Calu3 (cell line): ENCODE data around the gene MPZ. TPM values are rescaled to one million over a fixed set of nuclear protein-coding genes. Genes with fewer than 3 reads are reported as not detected.

ENCODE experiments used
- BruUV-seq: library from RNA; stranded (reverse); fragments of 400-500 nt; replicated peaks from 2 replicates; lab custom pipeline; 2021; lab: Mats Ljungman, UMichigan
- CTCF ChIA-PET: fragments of 300-600 bp; sonication (Branson Sonifier 250); formaldehyde crosslinking; loops from one replicate; lab custom pipeline; 2022; ENCODE audit warnings: antibody characterized with exemption; lab: Charles Lee
- DNase-seq: peaks from one replicate; pipeline ENCODE4 v3.0.0; 2022
- H3K27ac Mint-ChIP-seq: one replicate; pipeline ENCODE4 v1.8.0; 2022; ENCODE audit warnings: mixed read lengths; ENCODE audit not compliant: unreplicated experiment
- H3K27me3 Mint-ChIP-seq: one replicate; pipeline ENCODE4 v1.8.0; 2022; ENCODE audit warnings: mixed read lengths; ENCODE audit not compliant: unreplicated experiment
- H3K36me3 Mint-ChIP-seq: one replicate; pipeline ENCODE4 v1.8.0; 2022; ENCODE audit warnings: mild to moderate bottlenecking, moderate library complexity, mixed read lengths; ENCODE audit not compliant: insufficient read depth, unreplicated experiment
- H3K4me1 Mint-ChIP-seq: one replicate; pipeline ENCODE4 v1.8.0; 2022; ENCODE audit warnings: mild to moderate bottlenecking, low read depth, mixed read lengths; ENCODE audit not compliant: unreplicated experiment
- H3K4me3 Mint-ChIP-seq: one replicate; pipeline ENCODE4 v1.8.0; 2022; ENCODE audit warnings: mild to moderate bottlenecking, low read depth, moderate library complexity, mixed read lengths; ENCODE audit not compliant: unreplicated experiment
- H3K9me3 Mint-ChIP-seq: one replicate; pipeline ENCODE4 v1.8.0; 2022; ENCODE audit warnings: low read depth, mixed read lengths; ENCODE audit not compliant: unreplicated experiment
- intact Hi-C: fragments of 100-400 bp; cut with micrococcal nuclease; formaldehyde crosslinking; loops from one replicate; pipeline ENCODE4 v1.10.0; 2022; ENCODE audit not compliant: unreplicated experiment
- total RNA-seq: library from RNA; stranded (reverse); gene quantifications from 2 replicates; pipeline ENCODE4 v1.2.3, GENCODE V29; 2022
- TF ChIP-seq, protein P1 (sequence below): fragments of 200-600 bp; IDR thresholded peaks from one replicate; pipeline ENCODE4 v1.8.0; 2022; ENCODE audit warnings: antibody characterized with exemption; ENCODE audit not compliant: unreplicated experiment

The MPZ gene
- total RNA-seq, 1 experiment from 2014 or later: 0.47 TPM

DNA sequence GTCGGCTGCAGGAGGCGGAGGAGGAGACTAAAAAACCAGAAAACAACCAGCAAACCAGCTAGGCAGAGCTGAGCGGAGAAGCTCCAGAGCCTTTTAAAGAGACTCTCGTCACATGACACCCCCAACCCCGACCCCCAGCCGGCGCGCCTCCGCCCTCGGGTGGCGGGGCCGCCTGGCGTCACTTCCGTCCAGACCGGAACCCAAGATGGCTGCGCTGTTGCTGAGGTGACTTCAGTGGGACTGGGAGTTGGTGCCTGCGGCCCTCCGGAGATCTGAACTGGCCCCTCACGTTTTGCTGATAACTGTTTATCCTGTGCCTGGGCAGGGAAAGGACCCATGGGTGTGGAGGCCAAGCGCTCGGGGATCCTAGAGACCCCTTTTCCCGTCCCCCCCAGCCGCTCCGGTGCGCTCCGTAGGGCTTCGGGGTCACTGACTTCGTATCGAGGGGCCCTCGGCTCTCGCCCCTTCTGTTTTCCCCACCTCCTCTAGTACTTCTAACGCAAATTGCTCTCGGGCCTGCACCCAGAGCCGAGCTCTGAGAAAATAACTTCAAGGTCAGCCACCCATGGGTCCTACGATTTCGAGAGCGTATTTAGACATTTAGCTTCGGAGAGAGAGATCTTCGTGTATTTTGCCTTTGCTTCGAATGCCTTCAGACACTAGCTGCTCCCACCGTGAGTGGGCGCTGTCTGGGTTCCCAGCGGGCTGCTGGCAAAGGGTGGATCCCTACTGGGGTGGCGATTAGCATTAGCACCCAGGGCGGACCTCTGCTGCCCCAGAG, 4.6 kb upstream of the MPZ start, which contains the start of gene SDHC:
TSS of gene SDHC (plus strand) at position 181 of the 781 bp plus-strand sequence. CDS start at position 206, 25 bp downstream.
- CTCF ChIA-PET: interaction anchor here (0.6 to 2.1 kb wide), 5 partner anchors 11 to 145 kb away, joined by 3 to 7 read pairs (median 4); partner anchors contain the start of gene PCP4L1
- peak; percentile 93 for DNase-seq
- TF ChIP-seq, protein P1, sequence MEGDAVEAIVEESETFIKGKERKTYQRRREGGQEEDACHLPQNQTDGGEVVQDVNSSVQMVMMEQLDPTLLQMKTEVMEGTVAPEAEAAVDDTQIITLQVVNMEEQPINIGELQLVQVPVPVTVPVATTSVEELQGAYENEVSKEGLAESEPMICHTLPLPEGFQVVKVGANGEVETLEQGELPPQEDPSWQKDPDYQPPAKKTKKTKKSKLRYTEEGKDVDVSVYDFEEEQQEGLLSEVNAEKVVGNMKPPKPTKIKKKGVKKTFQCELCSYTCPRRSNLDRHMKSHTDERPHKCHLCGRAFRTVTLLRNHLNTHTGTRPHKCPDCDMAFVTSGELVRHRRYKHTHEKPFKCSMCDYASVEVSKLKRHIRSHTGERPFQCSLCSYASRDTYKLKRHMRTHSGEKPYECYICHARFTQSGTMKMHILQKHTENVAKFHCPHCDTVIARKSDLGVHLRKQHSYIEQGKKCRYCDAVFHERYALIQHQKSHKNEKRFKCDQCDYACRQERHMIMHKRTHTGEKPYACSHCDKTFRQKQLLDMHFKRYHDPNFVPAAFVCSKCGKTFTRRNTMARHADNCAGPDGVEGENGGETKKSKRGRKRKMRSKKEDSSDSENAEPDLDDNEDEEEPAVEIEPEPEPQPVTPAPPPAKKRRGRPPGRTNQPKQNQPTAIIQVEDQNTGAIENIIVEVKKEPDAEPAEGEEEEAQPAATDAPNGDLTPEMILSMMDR: no peak
- H3K27me3 Mint-ChIP-seq: peaks cover 14% of the 10 kb centered on the region
- TSS peak; percentile 60 for BruUV-seq
- H3K27ac Mint-ChIP-seq: peak within 1 kb of the TSS; percentile 94
- no peaks in the 10 kb centered on the region for H3K9me3 Mint-ChIP-seq
- intact Hi-C loops: no loop called here
- peaks cover 17% of the 10 kb centered on the region for H3K4me1 Mint-ChIP-seq
- peaks cover 28% of the 10 kb centered on the region for H3K36me3 Mint-ChIP-seq
- H3K4me3 Mint-ChIP-seq: peak within 1 kb of the TSS; percentile 94

DNA sequence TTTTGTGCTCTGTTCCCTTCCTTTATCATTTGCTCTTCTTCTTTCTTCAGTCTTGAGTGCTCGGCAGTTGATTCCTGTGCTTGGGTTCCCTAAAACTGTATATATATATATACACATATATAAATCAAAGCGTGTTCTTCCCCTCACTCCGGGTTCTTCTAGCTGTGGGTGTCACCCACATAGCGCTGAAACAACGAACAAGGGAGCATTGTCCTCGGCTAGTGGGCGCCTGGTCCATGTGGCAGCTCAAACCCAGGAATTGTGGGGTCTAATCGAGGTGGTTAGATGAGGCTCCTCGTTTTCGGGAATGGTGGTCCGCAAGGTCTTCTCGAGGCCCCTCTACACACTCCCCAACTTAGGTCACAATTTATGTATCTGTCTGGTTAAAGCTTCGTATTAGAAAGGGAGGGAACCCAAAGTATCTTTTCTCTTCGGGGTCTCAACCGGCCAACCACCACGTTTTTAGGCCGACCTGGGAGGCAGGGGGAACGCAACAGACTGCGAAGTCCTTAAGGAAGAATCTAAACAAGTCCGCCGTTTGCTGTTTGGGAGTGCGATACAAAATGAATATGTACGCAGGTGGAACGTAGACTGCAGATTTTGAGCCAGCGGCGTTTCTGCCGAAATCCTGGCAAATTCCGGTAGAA, 3.9 kb upstream of the MPZ start:
- H3K4me3 Mint-ChIP-seq: peak overlapping the region; percentile 94
- BruUV-seq: TSS peak; percentile 97
- H3K4me1 Mint-ChIP-seq: peaks cover 19% of the 10 kb centered on the region
- TF ChIP-seq, protein P1: no peak
- intact Hi-C loops: no loop called here
- H3K27ac Mint-ChIP-seq: peak overlapping the region; percentile 94
- H3K9me3 Mint-ChIP-seq: no peaks in the 10 kb centered on the region
- CTCF ChIA-PET: interaction anchor here (0.6 to 2.1 kb wide), 7 partner anchors 11 to 159 kb away, joined by 3 to 7 read pairs (median 3); partner anchors contain the start of gene PCP4L1
- peaks cover 22% of the 10 kb centered on the region for H3K36me3 Mint-ChIP-seq
- peaks cover 14% of the 10 kb centered on the region for H3K27me3 Mint-ChIP-seq
- peak; percentile 21 for DNase-seq

DNA sequence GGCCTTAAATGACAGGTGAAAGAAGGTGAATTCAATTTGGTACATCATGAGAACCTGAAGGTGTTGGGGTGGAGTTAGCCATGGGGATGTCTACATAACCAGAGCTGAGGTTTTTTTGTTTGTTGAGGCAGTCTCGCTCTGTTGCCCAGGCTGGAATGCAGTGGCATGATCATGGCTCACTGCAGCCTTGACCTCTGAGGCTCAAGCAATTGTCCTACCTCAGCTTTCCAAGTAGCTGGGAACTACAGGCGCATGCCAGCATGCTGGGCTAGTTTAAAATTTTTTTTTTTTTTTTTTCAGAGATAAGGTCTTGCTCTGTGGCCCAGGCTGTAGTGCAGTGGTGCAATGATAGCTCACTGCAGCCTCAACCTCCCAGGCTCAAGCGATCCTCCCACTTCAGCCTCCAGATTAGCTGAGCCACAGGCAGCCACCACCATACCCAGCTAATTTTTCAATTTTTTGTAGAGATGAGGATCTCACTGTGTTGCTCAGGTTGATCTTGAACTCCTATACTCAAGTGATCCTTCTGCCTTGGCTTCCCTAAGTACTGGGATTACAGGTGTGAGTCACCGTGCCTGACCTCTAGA, 1.9 kb upstream of the MPZ start:
- peaks cover 14% of the 10 kb centered on the region for H3K27me3 Mint-ChIP-seq
- H3K4me3 Mint-ChIP-seq: no peak overlapping the region
- H3K36me3 Mint-ChIP-seq: peaks cover 21% of the 10 kb centered on the region
- CTCF ChIA-PET: interaction anchor here (0.6 kb wide), 1 partner anchor 43 kb away, joined by 3 read pairs; no protein-coding TSS in a partner anchor
- H3K9me3 Mint-ChIP-seq: no peaks in the 10 kb centered on the region
- peaks cover 36% of the 10 kb centered on the region for H3K4me1 Mint-ChIP-seq
- no peak for DNase-seq
- BruUV-seq: no TSS peak
- TF ChIP-seq, protein P1: no peak
- H3K27ac Mint-ChIP-seq: no peak overlapping the region
- intact Hi-C loops: no loop called here

DNA sequence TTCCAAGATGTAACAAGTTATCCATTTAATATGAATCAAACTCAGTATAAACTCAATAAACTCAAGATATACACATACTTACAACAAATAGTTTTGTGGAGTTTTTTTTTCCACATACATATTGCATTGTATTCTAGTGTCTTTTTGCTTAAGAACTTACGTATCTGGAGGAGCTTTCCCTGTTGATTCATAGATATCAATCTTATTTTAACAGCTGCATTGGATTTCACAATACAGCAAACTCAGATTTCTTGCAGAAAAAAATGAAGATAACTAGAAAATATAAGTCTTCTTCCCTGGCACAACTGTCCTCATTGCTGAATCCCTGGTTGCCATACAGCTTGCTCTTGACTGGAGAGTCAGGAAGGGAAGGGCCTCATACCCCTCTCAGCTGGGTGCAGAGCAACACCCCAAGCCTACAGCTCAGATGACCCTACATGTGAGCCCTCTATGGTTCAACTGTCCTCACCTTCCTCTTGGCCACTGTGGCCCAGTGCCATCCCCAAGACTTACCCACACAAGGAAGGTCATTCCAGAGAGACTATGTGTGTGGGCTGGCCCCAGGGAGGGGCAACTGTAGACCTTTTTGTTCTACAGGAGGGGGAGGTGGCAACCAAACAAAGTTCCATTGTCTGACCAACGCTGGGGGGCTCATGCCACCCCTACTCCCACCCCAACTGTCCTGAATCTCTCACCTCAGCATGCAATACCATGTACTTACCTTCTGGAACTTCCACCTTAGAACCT, 1.7 kb downstream of the MPZ start:
- TF ChIP-seq, protein P1: no peak
- CTCF ChIA-PET: no interaction called here
- BruUV-seq: no TSS peak
- Mint-ChIP-seq H3K9me3 (no peaks in the 10 kb centered on the region), H3K27ac (no peak overlapping the region), H3K27me3 (peaks cover 14% of the 10 kb centered on the region), H3K4me1 (peaks cover 22% of the 10 kb centered on the region), H3K36me3 (no peaks in the 10 kb centered on the region), H3K4me3 (no peak overlapping the region)
- no peak for DNase-seq
- intact Hi-C loops: no loop called here
